ENCODE data around the gene MOGAT1.

Gene MOGAT1

GRCh38 chr2:222707102-222707688 lies 35.7 kb downstream of the MOGAT1 start:
- Histone ChIP-seq H3K27ac (peak overlapping the region in 1 of 2 donors; percentile 21), H3K9me3 (no peaks in the 10 kb centered on the region), H3K4me3 (no peak overlapping the region), H3K4me1 (peaks cover 0 to 64% (median 17%) of the 10 kb centered on the region in 4 donors), H3K36me3 (no peaks in the 10 kb centered on the region), H3K27me3 (no peaks in the 10 kb centered on the region)
- TF ChIP-seq, protein P1, sequence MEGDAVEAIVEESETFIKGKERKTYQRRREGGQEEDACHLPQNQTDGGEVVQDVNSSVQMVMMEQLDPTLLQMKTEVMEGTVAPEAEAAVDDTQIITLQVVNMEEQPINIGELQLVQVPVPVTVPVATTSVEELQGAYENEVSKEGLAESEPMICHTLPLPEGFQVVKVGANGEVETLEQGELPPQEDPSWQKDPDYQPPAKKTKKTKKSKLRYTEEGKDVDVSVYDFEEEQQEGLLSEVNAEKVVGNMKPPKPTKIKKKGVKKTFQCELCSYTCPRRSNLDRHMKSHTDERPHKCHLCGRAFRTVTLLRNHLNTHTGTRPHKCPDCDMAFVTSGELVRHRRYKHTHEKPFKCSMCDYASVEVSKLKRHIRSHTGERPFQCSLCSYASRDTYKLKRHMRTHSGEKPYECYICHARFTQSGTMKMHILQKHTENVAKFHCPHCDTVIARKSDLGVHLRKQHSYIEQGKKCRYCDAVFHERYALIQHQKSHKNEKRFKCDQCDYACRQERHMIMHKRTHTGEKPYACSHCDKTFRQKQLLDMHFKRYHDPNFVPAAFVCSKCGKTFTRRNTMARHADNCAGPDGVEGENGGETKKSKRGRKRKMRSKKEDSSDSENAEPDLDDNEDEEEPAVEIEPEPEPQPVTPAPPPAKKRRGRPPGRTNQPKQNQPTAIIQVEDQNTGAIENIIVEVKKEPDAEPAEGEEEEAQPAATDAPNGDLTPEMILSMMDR (IDR thresholded peaks at IDR 0.05): no peak
- intact Hi-C loops (cut with DNase I; ENCODE audit: low total_unique reads): loop anchor here (5.0 kb wide), 1 partner anchor 195 kb away; no protein-coding TSS in a partner anchor
- no peak for DNase-seq

GRCh38 chr2:222707689-222708273 lies 36.3 kb downstream of the MOGAT1 start:
- H3K4me1 ChIP-seq: peaks cover 0 to 68% (median 17%) of the 10 kb centered on the region in 4 donors
- H3K36me3 ChIP-seq: no peaks in the 10 kb centered on the region
- no peaks in the 10 kb centered on the region for H3K9me3 ChIP-seq
- no peak for DNase-seq
- no peak overlapping the region for H3K4me3 ChIP-seq
- TF ChIP-seq, protein P1 (IDR thresholded peaks at IDR 0.05): no peak
- H3K27me3 ChIP-seq: no peaks in the 10 kb centered on the region
- H3K27ac ChIP-seq: peak overlapping the region in 1 of 2 donors; percentile 21
- intact Hi-C loops (cut with DNase I; ENCODE audit: low total_unique reads): loop anchor here (5.0 kb wide), 1 partner anchor 195 kb away; no protein-coding TSS in a partner anchor

GRCh38 chr2:222708274-222708710 lies 36.8 kb downstream of the MOGAT1 start:
- DNase-seq: peak; percentile 85 to 86
- H3K27me3 ChIP-seq: no peaks in the 10 kb centered on the region
- TF ChIP-seq, protein P1 (IDR thresholded peaks at IDR 0.05): peak; percentile 91 to 97
- H3K36me3 ChIP-seq: no peaks in the 10 kb centered on the region
- peaks cover 0 to 68% (median 19%) of the 10 kb centered on the region in 4 donors for H3K4me1 ChIP-seq
- no peak overlapping the region for H3K4me3 ChIP-seq
- H3K27ac ChIP-seq: peak overlapping the region; percentile 72 to 83
- no peaks in the 10 kb centered on the region for H3K9me3 ChIP-seq
- intact Hi-C loops (cut with DNase I; ENCODE audit: low total_unique reads): loop anchor here (5.0 kb wide), 1 partner anchor 194 kb away; no protein-coding TSS in a partner anchor

DNA sequence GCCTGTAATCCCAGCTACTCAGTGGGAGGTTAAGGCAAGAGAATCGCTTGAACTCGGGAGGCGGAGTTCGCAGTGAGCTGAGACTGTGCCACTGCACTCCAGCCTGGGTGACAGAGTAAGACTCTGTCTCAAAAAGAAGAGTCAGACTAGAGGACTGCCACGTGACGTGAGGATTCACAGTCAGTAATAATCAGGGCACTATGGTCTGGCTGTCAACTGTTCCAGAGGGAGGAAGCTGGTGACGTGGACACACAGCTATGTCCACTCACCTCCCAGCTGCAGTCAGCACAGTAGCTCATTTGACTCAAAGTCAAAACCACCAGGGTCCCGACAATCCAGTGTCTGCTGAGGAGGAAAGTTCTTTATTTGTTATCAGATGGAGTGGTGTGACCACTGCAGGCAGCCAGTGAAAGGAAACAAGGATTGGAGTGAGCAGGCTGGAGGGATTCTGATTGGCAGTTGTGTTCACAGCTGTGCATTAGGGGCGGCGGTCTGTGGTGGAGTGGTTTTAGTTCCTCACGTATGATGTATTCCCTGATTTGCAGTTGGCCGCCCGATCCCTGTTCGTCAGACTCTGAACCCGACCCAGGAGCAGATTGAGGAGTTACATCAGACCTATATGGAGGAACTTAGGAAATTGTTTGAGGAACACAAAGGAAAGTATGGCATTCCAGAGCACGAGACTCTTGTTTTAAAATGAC lies 37.9 kb downstream of the MOGAT1 start:
- TF ChIP-seq, protein P1 (IDR thresholded peaks at IDR 0.05): no peak
- peak; percentile 76 to 84 for DNase-seq
- Histone ChIP-seq H3K4me1 (peaks cover 0 to 68% (median 22%) of the 10 kb centered on the region in 4 donors), H3K9me3 (no peaks in the 10 kb centered on the region), H3K36me3 (no peaks in the 10 kb centered on the region), H3K4me3 (peak overlapping the region; percentile 29 to 38), H3K27me3 (no peaks in the 10 kb centered on the region), H3K27ac (peak overlapping the region; percentile 72 to 83)
- intact Hi-C loops (cut with DNase I; ENCODE audit: low total_unique reads): loop anchor here (5.0 kb wide), 1 partner anchor 193 kb away; no protein-coding TSS in a partner anchor

- Histone ChIP-seq H3K9me3 (no peaks in the 10 kb centered on the region), H3K27ac (peak overlapping the region in 1 of 2 donors; percentile 83), H3K4me3 (no peak overlapping the region), H3K36me3 (no peaks in the 10 kb centered on the region), H3K4me1 (peaks cover 0 to 70% (median 27%) of the 10 kb centered on the region in 4 donors), H3K27me3 (no peaks in the 10 kb centered on the region)
- TF ChIP-seq, protein P1 (IDR thresholded peaks at IDR 0.05): no peak
- intact Hi-C loops (cut with DNase I; ENCODE audit: low total_unique reads): no loop called here
- no peak for DNase-seq
Measured at GRCh38 chr2:222710736-222711135, 39.3 kb downstream of the MOGAT1 start.

Data from tibial artery (tissue), 4 donors.